Osteoblast (primary cell): ENCODE measurements around the gene TOM1L2. TPM values are rescaled to one million over a fixed set of nuclear protein-coding genes. Genes with fewer than 3 reads are reported as not detected.

Source experiments
- DNase-seq: peaks from one replicate; pipeline ENCODE4 v3.0.0; 2011; ENCODE audit warnings: low spot score, mixed read lengths; ENCODE audit not compliant: insufficient read length; ENCODE audit errors: missing footprints
- H2AFZ ChIP-seq: 2 replicates; pipeline ENCODE4 v1.6.0; 2011; ENCODE audit warnings: mild to moderate bottlenecking, low read length
- H3K27ac ChIP-seq: 2 replicates; pipeline ENCODE4 v1.5.1; 2011; ENCODE audit warnings: mild to moderate bottlenecking, low read depth, low read length, moderate library complexity
- H3K27me3 ChIP-seq: 2 replicates; pipeline ENCODE4 v1.6.0; 2012; ENCODE audit warnings: mild to moderate bottlenecking, control low read depth, inconsistent platforms, low read length, moderate library complexity; ENCODE audit not compliant: insufficient read depth
- H3K36me3 ChIP-seq: 2 replicates; pipeline ENCODE4 v1.5.1; 2011; ENCODE audit warnings: mild to moderate bottlenecking, low read length, control low read depth, moderate library complexity; ENCODE audit not compliant: insufficient read depth
- H3K4me1 ChIP-seq: 2 replicates; pipeline ENCODE4 v1.5.1; 2011; ENCODE audit warnings: mild to moderate bottlenecking, low read length, control low read depth, moderate library complexity; ENCODE audit not compliant: insufficient read depth
- H3K4me2 ChIP-seq: 2 replicates; pipeline ENCODE4 v1.6.0; 2011; ENCODE audit warnings: mild to moderate bottlenecking, low read length; ENCODE audit not compliant: insufficient read depth
- H3K4me3 ChIP-seq: fragments of 200-600 bp; sonication (generic); 3 replicates; pipeline ENCODE4 v1.5.1; 2012; ENCODE audit warnings: mild to moderate bottlenecking, low read length, inconsistent platforms; ENCODE audit not compliant: insufficient read depth
- H3K79me2 ChIP-seq: 2 replicates; pipeline ENCODE4 v1.6.0; 2012; ENCODE audit warnings: mild to moderate bottlenecking, low read length, control low read depth, inconsistent platforms; ENCODE audit not compliant: insufficient read depth
- H3K9me3 ChIP-seq: 2 replicates; pipeline ENCODE4 v1.5.1; 2011; ENCODE audit warnings: low read depth, low read length, control low read depth
- H4K20me1 ChIP-seq: 2 replicates; pipeline ENCODE4 v1.6.0; 2012; ENCODE audit warnings: mild to moderate bottlenecking, low read length, control low read depth; ENCODE audit not compliant: insufficient read depth
- CTCF ChIP-seq: IDR thresholded peaks from 2 replicates; pipeline ENCODE4 v1.5.1; 2011; ENCODE audit warnings: mild to moderate bottlenecking, low read depth, low read length, moderate library complexity; ENCODE audit errors: extremely low read depth
- total RNA-seq: library from RNA; depleted of rRNA; stranded (reverse); fragments of >200 nt; gene quantifications from 2 replicates; pipeline ENCODE4 v1.2.3, GENCODE V29; 2012

The TOM1L2 gene
- total RNA-seq, 1 donor, result 38.7 TPM

- no peak for DNase-seq
- Histone ChIP-seq H3K79me2 (peaks cover 59% of the 10 kb centered on the region), H3K4me2 (no peak overlapping the region), H3K9me3 (no peaks in the 10 kb centered on the region), H3K4me1 (peaks cover 32% of the 10 kb centered on the region), H3K27ac (no peak overlapping the region), H3K36me3 (no peaks in the 10 kb centered on the region), H3K4me3 (no peak overlapping the region), H2AFZ (no peak overlapping the region), H4K20me1 (peaks cover 28% of the 10 kb centered on the region), H3K27me3 (no peaks in the 10 kb centered on the region)
- TF ChIP-seq CTCF, result no peak
Observed at GRCh38 chr17:17833658-17834357, 138.4 kb downstream of the TOM1L2 start.

GRCh38 chr17:17832032-17832363 is 140.2 kb downstream of the TOM1L2 start:
- Histone ChIP-seq H3K9me3 (no peaks in the 10 kb centered on the region), H3K4me2 (no peak overlapping the region), H3K27ac (no peak overlapping the region), H3K4me3 (no peak overlapping the region), H3K79me2 (peaks cover 64% of the 10 kb centered on the region), H4K20me1 (peaks cover 37% of the 10 kb centered on the region), H3K4me1 (peaks cover 15% of the 10 kb centered on the region), H2AFZ (no peak overlapping the region), H3K27me3 (no peaks in the 10 kb centered on the region), H3K36me3 (no peaks in the 10 kb centered on the region)
- DNase-seq, result no peak
- no peak for TF ChIP-seq CTCF

- Histone ChIP-seq H3K4me2 (no peak overlapping the region), H3K4me3 (no peak overlapping the region), H3K79me2 (peaks cover 65% of the 10 kb centered on the region), H3K27ac (no peak overlapping the region), H2AFZ (no peak overlapping the region), H3K4me1 (peaks cover 13% of the 10 kb centered on the region), H3K36me3 (no peaks in the 10 kb centered on the region), H3K27me3 (no peaks in the 10 kb centered on the region), H3K9me3 (no peaks in the 10 kb centered on the region), H4K20me1 (peaks cover 40% of the 10 kb centered on the region)
- DNase-seq, result no peak
- TF ChIP-seq CTCF, result no peak
Observed at GRCh38 chr17:17831208-17832031, 140.8 kb downstream of the TOM1L2 start.

GRCh38 chr17:17830740-17831207 is 141.4 kb downstream of the TOM1L2 start:
- Histone ChIP-seq H3K79me2 (peaks cover 66% of the 10 kb centered on the region), H4K20me1 (peaks cover 46% of the 10 kb centered on the region), H3K27ac (no peak overlapping the region), H3K4me2 (no peak overlapping the region), H2AFZ (no peak overlapping the region), H3K4me1 (peaks cover 10% of the 10 kb centered on the region), H3K27me3 (no peaks in the 10 kb centered on the region), H3K4me3 (no peak overlapping the region), H3K9me3 (no peaks in the 10 kb centered on the region), H3K36me3 (no peaks in the 10 kb centered on the region)
- no peak for TF ChIP-seq CTCF
- no peak for DNase-seq
